ENCODE data around the gene ATP1B4. TPM values are rescaled to one million over a fixed set of nuclear protein-coding genes. Genes with fewer than 3 reads are reported as not detected.

ATP1B4 gene
- total RNA-seq (2021) = not detected in 3 replicates
- Bru-seq, nascent RNA = not detected
- long read RNA-seq, experiment 1 = 0 reads
- long read RNA-seq, experiment 2 = 0 reads
- long read RNA-seq, experiment 3 = 0 reads

GRCh38 chrX:120361764-120362305 lies at the start of gene ATP1B4:
ATP1B4 (plus strand) TSS chrX:120362089; CDS start chrX:120362169, 80 bp downstream.
- Mint-ChIP-seq H3K36me3 (no peaks in the 10 kb centered on the region), H3K27me3 (ENCODE audit: low read depth) (peaks cover 5% of the 10 kb centered on the region), H3K4me1 (peaks cover 7% of the 10 kb centered on the region), H3K9me3 (no peaks in the 10 kb centered on the region), H3K4me3 (no peak within 1 kb of the TSS), H3K27ac (no peak within 1 kb of the TSS)
- DNase-seq (ENCODE audit: low spot score) = no peak
- no peak for ATAC-seq
- ChIA-PET POLR2A (no interaction called here), CTCF (interaction anchor here (0.7 to 1.1 kb wide), 2 partner anchors 91 to 96 kb away, joined by 3 to 5 read pairs; no protein-coding TSS in a partner anchor)
- TF ChIP-seq NR2C2 (CRISPR knock-in tag; IDR thresholded peaks at IDR 0.05) = no peak
- no peak for TF ChIP-seq AFF4 (CRISPR knock-in tag; IDR thresholded peaks at IDR 0.05; ENCODE audit: borderline replicate concordance)
- TF ChIP-seq CBFB (CRISPR knock-in tag; IDR thresholded peaks at IDR 0.05; ENCODE audit: low read depth) = no peak
- TF ChIP-seq FOXK1 (CRISPR knock-in tag; IDR thresholded peaks at IDR 0.05) = no peak
- no peak for TF ChIP-seq ZNF317 (CRISPR knock-in tag; IDR thresholded peaks at IDR 0.05; ENCODE audit: borderline replicate concordance, low read depth)
- TF ChIP-seq ATF1 (CRISPR knock-in tag; IDR thresholded peaks at IDR 0.05) = no peak
- no peak for TF ChIP-seq ATF6 (CRISPR knock-in tag; IDR thresholded peaks at IDR 0.05)
- no peak for TF ChIP-seq E2F1 (CRISPR knock-in tag; IDR thresholded peaks at IDR 0.05)
- TF ChIP-seq ZNF219 (CRISPR knock-in tag; IDR thresholded peaks at IDR 0.05; ENCODE audit: borderline replicate concordance) = no peak
- TF ChIP-seq GRHL2 (CRISPR knock-in tag; IDR thresholded peaks at IDR 0.05; ENCODE audit: insufficient replicate concordance, severe bottlenecking) = no peak
- TF ChIP-seq ZNF671 (CRISPR knock-in tag; IDR thresholded peaks at IDR 0.05) = no peak
- TF ChIP-seq ETV6 (CRISPR knock-in tag; IDR thresholded peaks at IDR 0.05) = no peak
- no peak for TF ChIP-seq NR3C1 (CRISPR knock-in tag; conservative IDR thresholded peaks at IDR 0.05; ENCODE audit: low read depth)
- no peak for TF ChIP-seq USF2 (CRISPR knock-in tag; IDR thresholded peaks at IDR 0.05)
- no peak for TF ChIP-seq SMAD4 (CRISPR knock-in tag; IDR thresholded peaks at IDR 0.05)

GRCh38 chrX:120315776-120316175 lies 46.1 kb upstream of the ATP1B4 start:
- TF ChIP-seq HMGXB4 (CRISPR knock-in tag; IDR thresholded peaks at IDR 0.05) (no peak), RORB (CRISPR knock-in tag; IDR thresholded peaks at IDR 0.05) (no peak), SOX15 (CRISPR knock-in tag; IDR thresholded peaks at IDR 0.05) (no peak), CREB1 (CRISPR knock-in tag; IDR thresholded peaks at IDR 0.05) (no peak), SMAD3 (CRISPR knock-in tag; IDR thresholded peaks at IDR 0.05; ENCODE audit: borderline replicate concordance) (no peak), ZNF232 (CRISPR knock-in tag; IDR thresholded peaks at IDR 0.05) (no peak), OVOL2 (CRISPR knock-in tag; IDR thresholded peaks at IDR 0.05; ENCODE audit: borderline replicate concordance) (no peak), CBFB (CRISPR knock-in tag; IDR thresholded peaks at IDR 0.05; ENCODE audit: low read depth) (no peak), MXD4 (CRISPR knock-in tag; IDR thresholded peaks at IDR 0.05; ENCODE audit: borderline replicate concordance) (no peak), ESRRA (CRISPR knock-in tag; IDR thresholded peaks at IDR 0.05; ENCODE audit: borderline replicate concordance) (no peak), MYBL2 (CRISPR knock-in tag; IDR thresholded peaks at IDR 0.05) (no peak), FOXP1 (CRISPR knock-in tag; IDR thresholded peaks at IDR 0.05; ENCODE audit: borderline replicate concordance) (no peak)
- POLR2A ChIA-PET = interaction anchor here (0.6 kb wide), 1 partner anchor 40 kb away, joined by 7 read pairs; no protein-coding TSS in a partner anchor
- H3K27ac Mint-ChIP-seq = no peak overlapping the region
- DNase-seq (ENCODE audit: low spot score) (no peak), ATAC-seq (no peak)
- CTCF ChIA-PET = interaction anchor here (0.7 kb wide), 1 partner anchor 102 kb away, joined by 4 read pairs; no protein-coding TSS in a partner anchor
- peaks cover 47% of the 10 kb centered on the region for H3K27me3 Mint-ChIP-seq (ENCODE audit: low read depth)
- no peak overlapping the region for H3K4me3 Mint-ChIP-seq
- no peaks in the 10 kb centered on the region for H3K36me3 Mint-ChIP-seq
- 0 out of 2 replicates have a peak, but pooled peaks cover 8% of the 10 kb centered on the region for H3K4me1 Mint-ChIP-seq
- no peaks in the 10 kb centered on the region for H3K9me3 Mint-ChIP-seq

All from WTC11 (cell line).